HG02852 (cell line): ENCODE data around the gene ATP9A.
"Not testable (repeated sequence)": the region's sequence is repeated elsewhere in the genome, so short reads cannot be mapped to it uniquely, and the experiment has no call there.

Source experiments
- ATAC-seq: cut with Tn5 transposase; IDR thresholded peaks from one replicate; pipeline ENCODE4 v1.9.1; 2021; ENCODE audit warnings: mild to moderate bottlenecking, moderate library complexity; ENCODE audit not compliant: unreplicated experiment

The ATP9A gene

DNA sequence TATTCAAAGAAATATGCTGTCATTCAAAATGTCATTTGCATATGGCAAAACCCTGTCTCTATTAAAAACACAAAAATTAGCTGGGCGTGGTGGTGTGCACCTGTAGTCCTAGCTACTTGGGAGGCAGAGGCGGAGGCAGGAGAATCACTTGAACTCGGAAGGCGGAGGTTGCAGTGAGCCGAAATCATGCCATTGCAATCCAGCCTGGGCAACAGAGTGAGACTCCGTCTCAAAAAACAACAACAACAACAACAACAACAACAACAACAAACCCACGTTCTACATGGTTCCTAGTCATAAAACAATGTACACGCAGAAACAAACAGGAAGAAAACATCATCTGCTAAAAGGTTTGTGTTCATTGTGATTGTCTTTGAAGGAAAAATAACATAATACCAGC lies 15.0 kb downstream of the ATP9A start:
- ATAC-seq: not testable (repeated sequence)

DNA sequence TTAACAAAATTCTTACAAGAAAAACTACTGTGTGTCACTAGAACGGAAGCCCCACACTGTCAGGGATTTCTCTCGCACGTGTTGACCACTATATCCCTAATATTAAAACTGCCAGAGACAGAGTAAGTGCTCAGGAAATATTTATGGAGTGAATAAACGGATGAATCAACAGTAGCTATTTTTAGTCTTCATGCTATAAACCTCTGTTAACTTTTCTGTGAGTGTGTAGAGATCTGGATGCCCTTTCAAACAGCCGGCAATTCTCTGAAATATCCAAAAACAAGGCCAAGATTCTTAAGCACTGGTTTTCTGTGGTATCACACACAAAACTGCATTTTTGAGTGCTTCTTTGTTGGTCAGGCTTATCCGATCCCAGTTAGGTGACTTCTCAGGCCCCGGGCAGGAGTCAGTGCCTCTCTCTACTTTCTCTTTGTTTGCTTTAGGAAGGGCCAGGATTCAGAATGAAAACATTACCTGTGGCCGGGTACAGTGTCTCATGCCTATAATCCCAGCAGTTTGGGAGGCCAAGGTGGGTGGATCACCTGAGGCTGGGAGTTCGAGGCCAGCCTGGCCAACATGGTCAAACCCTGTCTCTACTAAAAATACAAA lies 15.7 kb downstream of the ATP9A start:
- no peak for ATAC-seq

DNA sequence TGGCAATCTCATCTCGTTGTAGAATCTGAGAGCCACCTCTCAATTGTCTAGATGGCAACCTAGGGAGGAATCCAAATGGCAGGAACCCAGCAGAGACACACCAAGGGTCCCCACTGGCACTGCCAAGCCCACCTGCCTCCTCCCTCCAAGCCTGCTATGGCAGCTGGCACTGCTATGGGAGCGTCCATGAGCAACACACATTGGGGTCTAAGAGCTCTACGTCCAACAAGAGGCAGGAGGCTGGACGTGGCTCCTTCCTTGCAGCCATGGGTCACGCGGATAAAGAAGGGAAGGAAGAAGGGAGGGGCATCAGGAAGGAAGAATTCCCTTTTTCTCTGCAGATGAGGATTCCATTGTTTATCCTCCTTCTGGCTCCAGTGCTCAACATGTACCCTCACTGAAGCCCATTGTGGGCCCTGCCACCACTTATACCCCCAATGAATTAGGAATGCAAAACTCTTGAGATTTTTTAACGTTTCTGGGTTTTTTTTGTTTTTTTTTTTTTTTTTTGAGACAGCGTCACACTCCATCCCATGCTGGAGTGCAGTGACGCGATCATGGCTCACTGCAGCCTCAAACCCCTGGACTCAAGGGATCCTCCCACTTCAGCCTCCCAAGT lies 17.3 kb downstream of the ATP9A start:
- no peak for ATAC-seq

DNA sequence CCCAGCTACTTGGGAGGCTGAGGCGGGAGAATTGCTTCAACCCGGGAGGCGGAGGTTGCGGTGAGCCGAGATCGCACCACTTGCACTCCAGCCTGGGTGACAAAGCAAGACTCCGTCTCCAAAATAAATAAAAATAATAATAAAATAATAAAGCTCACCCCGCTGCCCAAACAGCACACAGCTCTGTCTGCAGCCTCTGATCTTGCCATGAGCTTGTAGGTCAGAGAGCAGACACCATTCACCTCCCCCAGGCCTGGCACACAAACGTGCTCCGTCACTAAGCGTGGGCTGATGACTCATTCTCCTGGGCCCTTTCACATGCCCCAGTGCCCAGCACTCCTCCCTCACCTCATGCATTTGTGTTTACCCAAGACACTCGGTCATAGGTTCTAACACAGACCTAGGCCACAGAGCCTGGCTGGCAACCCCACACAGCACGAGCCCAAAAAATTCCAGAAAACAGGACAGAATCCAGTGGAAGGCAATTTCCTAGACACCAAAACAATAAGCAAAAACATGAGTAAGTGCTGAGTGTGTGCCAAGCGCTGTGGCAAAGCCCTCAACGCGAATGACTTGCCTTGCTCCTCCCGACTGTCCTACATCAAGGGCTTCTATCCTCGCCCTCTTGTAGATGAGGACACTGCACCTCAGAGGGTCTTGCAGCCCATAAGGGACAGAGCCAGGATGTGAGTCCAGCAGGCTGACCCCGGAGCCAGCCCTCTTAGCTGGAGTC lies 18.0 kb downstream of the ATP9A start:
- ATAC-seq: no peak

DNA sequence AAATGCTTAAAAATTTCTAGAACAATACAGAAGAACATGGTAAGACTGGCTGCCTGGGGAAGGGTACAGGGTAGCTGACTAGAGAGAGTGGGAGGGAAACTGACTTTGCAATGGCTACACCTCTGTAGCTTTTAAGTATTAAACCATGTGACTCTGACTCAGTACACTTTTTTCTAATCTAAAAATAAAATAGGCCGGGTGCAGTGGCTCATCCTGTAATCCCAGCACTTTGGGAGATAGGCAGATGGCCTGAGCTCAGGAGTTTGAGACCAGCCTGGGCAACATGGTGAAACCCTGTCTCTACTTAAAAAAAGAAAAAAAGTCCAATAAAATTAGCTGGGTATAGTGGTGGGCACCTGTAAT lies 18.5 kb downstream of the ATP9A start:
- ATAC-seq: no peak

DNA sequence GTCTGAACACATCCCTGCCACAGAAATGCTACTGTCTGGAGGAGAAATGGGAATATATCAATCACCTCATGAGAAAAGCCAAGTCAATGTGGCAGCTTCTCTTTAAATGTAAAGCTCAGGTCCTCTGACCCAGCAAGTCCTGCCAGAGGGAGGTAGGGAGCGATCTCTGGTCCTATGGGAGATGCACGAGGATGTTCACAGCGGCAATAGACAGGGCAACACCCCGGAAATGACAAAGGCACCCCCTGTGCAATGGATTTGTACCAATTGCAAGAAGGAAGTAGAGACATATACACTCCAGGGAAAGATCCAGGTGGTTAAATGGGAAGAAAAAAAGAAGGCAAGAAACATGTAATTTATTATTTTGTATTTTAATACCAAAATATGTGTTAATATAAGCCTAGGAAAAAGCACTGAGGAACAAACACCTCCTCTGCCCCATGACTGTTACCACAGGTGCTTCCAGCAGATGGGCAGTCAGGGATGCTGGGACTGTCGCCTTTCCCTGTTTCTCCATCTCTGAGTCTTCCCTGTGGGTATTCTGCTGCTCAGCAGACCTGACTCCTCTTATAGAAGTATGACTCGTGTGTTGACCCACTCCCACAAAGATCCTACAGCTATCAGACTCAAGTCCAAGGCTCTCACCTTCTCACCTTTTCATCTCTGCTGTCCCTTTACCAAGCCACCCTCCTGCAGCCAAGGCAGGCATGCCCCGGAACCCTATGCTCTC lies 20.8 kb downstream of the ATP9A start:
- ATAC-seq: no peak

DNA sequence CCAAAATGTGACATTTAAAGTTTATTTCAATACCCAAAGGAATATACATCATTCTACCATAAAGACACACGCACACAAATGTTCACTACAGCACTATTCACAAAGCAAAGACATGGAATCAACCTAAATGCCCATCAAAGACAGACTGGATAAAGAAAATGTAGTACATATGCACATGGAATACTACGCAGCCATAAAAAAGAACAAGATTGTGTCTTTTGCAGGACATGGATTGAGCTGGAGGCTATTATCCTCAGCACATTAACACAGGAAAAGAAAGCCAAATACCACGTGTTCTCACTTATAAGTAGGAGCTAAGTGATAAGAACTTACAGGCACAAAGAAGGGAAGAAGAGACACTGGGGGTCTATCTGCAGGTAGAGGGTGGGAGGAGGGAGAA lies 22.4 kb downstream of the ATP9A start:
- ATAC-seq: no peak

DNA sequence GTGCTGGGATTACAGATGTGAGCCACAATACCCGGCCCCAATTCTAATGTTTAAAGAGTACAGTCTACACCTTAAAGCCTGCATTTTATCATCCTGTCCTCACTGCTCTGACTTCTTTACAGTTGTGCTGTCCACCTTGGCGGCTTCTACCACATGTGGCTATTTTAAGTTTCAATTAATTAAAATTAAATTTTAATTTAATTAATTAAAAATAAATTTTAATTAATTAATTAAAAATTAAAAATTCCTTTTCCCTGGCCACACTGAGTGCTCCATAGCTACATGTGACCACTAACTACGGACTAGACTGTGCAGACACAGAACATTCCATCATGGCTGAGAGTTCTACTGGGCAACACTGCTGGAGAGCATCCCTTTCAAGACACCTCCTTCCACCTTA lies 27.4 kb downstream of the ATP9A start:
- ATAC-seq: no peak

DNA sequence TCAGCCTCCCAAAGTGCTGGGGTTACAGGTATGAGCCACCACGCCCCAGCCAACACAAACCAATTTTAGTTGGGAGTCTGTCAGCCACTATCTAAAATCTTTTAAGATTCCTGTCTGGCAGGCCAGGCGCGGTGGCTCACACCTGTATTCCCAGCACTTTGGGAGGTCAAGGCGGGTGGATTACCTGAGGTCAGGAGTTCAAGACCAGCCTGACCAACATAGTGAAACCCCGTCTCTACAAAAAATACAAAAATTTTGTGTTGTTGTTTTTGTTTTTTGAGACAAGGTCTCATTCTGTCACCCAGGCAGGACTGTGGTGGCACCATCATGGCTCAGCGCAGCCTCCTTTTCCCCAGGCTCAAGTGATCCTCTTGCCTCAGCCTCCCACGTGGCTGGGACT lies 27.9 kb downstream of the ATP9A start:
- not testable (repeated sequence) for ATAC-seq

DNA sequence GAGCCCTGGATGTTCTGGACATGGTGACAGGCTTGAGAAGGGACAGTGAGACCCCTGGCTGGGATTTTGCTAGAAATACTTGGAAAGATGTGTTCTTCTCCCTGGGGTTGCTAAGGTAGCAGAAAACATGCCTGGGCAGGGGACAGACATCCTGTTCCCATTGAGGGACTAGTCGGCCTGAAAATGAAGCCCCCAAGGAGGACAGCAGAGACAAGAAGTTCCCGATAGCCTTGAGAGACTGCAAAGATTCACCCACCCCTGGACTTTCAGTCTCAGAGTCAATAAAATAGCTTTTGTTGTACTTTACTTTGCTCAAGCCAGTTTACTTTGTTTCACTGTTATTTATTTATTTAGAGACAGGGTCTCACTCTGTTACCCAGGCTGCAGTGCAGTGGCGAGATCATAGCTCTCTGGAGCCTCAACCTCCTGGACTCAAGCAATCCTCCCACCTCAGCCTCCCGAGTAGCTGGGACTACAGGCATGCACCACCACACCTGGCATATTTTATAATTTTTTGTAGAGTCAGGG lies 28.4 kb downstream of the ATP9A start:
- ATAC-seq: no peak

DNA sequence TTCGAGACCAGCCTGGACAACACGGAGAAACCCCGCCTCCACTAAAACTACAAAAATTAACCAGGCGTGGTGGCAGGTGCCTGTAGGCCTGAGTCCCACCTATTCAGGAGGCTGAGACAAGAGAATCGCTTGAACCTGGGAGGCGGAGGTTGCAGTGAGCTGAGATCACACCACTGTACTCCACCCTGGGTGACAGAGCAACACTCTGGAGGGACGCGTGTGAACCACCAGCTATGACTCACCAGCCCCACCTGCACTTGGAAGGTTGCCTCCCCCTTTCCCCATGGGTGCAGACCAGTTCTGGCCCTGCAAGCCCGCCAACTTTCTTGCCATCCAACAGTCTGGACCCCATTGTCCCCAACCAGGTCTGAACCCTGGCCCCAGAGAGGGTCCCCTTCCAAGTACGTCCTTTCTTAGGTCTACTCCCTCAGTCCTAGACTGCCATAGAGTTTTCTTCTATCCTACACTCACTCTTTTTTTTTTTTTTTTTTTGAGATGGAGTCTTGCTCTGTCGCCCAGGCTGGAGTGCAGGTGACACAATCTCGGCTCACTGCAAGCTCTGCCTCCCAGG lies 29.2 kb downstream of the ATP9A start:
- no peak for ATAC-seq

DNA sequence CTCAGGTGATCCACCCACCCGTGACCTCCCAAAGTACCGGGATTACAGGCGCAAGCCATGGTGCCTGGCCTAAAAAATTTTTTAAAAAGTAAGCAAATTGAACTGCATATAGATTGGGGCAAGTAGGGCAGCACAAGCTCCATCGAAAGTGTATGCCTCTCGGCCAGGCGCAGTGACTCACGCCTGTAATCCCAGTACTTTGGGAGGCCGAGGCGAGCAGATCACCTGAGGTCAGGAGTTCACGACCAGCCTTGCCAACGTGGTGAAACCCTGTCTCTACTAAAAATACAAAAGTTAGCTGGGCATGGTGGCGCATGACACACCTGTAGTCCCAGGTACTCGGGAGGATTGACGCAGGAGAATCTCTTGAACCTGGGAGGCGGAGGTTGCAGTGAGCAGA lies 29.9 kb downstream of the ATP9A start:
- not testable (repeated sequence) for ATAC-seq

DNA sequence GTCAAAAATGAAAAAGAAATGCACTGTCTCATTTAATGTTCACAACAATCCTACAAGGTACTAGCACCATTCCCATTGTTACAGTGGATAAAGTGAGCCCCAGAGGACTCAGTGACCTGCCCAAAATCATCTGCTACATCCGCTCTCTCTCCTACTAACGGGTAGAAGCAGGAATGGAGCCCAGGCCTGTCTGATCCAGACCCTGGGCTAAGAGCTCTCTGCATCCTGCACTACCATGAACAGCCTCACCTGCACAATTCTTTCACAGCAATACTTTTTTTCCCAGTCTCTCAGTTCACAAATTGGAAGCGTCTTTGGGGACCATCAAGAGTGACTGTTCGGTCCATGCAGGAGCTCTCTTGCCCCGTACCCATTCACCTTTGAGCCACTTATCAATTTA lies 31.2 kb downstream of the ATP9A start:
- no peak for ATAC-seq

DNA sequence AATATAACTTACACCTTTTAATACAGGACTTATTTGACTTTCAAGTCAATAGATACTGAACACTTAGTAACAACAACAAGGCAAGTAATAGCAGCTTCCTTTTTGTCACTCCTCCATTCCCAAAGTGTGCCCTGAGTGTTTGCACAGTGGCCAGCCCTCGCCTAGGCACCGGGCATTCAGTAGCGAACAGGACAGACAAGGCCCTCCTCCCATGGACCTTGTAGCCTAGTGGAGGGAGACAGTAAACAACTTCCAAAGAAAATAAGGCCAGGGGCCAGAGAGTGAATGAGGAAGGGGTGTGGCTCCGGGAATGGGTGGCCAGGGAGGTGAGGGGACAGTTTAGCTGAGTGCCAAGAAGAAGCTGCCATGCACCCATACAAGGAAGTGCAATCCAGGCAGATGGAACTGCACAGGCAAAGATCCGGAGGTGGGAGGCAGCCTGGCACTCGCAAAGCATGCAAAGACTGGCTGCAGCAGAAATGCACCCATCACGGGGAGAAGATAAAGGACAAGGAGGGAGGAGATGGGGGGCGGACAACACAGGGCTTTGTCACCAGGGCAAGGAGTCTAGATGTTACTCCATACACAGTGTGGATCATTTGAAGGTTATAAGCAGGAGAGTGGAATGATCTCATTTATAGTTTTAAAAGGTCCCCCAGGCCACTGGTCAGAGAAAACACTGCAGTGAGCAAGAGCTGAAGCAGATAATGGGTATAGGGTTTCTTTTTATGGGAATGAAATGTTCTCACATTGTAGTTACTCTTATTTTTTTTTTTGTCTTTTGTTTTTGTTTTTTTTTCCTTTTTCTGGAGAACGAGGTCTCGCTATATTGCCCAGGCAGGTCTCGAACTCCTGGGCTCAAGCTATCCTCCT lies 32.2 kb downstream of the ATP9A start:
- ATAC-seq: no peak

DNA sequence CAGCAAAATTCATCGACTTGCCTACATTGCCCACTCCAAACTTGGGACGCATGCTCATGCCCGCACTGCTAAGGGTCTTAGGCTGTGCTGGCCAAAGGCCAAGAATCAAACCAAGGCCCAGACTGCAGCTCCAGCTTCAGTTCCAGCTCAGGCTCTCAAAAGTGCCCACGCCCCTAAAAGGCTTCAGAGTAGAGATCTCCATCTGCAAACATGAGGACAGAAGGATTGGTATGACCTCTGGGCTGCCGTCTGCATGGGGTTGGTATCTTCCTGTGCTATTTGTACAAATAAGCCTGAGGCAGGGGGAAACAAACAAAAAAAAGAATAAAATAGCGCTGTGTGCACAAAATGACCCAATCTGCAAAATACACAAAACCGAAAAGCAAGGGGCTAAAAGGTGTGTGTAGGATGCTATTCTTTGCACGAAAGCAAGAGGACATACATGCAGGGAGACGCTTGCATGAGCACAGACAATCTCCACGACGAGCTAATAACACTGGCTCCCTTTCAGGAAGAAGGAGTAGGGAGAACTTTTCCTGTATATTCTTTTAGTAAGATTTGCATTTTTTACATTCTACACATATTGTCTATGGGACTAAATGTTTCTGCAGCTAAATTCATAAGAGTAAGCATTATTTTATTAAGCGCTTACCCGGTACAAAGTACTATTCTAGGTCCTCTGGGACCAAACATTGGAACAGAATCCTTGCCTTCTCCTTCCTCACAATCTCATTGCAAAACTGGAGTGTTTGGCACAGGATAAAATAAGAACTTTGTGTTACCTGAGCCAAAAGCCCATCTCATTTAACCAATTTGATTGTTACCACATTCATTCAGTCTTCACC lies 33.1 kb downstream of the ATP9A start:
- ATAC-seq: no peak

DNA sequence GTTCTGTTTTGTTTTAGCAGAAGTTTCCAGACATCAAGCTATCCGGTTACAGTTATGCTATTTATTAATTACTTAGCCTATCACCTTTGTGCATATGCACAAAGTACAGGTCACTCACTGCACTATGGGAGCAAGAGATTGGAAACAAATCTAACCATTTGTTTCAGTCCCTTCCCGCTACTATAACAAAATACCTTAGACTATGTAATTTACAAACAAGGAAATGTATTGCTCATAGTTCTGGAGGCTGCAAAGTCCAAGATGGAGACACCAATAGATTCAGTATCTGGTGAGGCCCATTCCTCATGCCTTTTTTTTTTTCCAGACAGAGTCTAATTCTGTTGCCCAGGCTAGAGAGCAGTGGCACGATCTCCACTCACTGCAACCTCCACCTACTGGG lies 35.1 kb downstream of the ATP9A start:
- no peak for ATAC-seq

DNA sequence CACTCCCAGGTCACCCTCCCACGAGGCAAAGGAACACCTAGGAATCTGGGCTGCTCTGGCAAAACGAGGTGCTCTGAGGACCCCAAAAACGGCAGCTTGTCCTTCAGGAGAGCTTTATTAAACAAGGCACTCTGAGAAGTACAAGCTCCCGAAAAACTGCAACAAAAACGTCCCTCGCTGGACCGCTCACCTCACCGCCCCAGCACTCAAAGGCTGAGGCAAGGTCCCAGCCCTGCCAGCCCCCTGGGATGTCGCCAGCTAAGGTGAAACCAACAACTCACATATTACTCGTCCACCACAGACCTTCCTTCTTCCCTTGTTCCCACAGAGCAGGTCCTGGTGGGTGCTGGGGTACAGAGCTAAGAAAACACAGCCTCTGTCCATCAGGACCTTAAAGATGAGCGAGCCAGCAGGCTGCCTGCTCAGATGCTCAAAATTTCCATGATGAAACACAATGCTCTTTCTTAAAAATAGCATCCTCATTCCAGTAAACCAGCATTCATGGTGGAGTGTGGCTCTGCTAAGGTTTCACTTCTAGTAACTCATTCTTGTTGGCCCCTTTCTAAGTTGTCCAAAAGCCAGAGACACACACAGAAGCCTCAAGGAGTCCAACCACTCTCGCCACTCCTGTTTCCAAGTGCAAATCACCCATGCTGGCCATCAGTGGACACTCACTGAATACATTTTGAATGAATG lies 35.9 kb downstream of the ATP9A start:
- ATAC-seq: no peak

DNA sequence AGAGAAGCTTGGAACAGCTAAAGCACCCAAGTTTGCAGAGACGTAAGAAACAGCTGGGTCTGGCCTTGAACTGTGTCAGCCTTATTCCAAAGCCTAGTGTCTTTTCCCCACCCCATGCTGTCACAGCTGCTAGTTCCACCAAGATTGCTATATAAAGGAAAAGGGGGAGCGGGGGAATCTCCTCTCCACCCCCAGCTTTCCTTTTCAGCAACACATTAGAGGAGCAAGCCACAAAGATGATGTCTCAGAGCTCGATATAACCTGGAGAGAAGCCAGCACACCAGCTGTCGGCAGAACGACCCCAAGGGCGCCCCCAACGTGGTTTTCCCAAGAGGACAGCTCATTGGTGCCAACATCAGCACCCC lies 36.5 kb downstream of the ATP9A start:
- no peak for ATAC-seq

DNA sequence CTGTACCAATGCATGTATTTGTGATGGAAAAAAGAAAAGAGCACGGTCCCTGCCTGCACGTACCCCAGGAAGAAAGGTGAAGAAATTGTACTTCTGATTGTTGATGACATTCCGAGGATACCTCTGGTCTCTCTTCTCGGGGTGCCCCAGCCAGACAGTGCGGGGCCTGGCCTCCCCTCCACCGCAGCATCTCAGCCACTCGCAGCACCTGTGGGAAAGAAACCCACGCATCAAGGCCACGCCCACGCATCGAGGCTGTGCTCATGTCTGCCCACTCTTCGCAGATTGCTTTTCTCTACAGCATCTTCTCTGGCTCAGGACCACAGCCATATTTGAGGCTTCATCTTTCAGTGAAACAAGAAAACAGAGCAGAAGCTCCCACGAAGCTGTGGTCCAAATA lies 38.4 kb downstream of the ATP9A start:
- ATAC-seq: no peak
